ENCODE results near the gene GRIN2A.

GRCh38 chr16:9929836-9930235 lies 252.4 kb downstream of the GRIN2A start:
- no peak for TF ChIP-seq CTCF (IDR thresholded peaks at IDR 0.05)
- no peak for TF ChIP-seq POLR2A (IDR thresholded peaks at IDR 0.05)

Data from gastroesophageal sphincter (tissue), 3 donors.